Calu3 (cell line): ENCODE measurements around the gene R3HDM2. TPM values are rescaled to one million over a fixed set of nuclear protein-coding genes. Genes with fewer than 3 reads are reported as not detected.

Experiments
- BruUV-seq: library from RNA; stranded (reverse); fragments of 400-500 nt; replicated peaks from 2 replicates; lab custom pipeline; 2021; lab: Mats Ljungman, UMichigan
- CTCF ChIA-PET: fragments of 300-600 bp; sonication (Branson Sonifier 250); formaldehyde crosslinking; loops from one replicate; lab custom pipeline; 2022; ENCODE audit warnings: antibody characterized with exemption; lab: Charles Lee
- DNase-seq: peaks from one replicate; pipeline ENCODE4 v3.0.0; 2022
- H3K27ac Mint-ChIP-seq: one replicate; pipeline ENCODE4 v1.8.0; 2022; ENCODE audit warnings: mixed read lengths; ENCODE audit not compliant: unreplicated experiment
- H3K27me3 Mint-ChIP-seq: one replicate; pipeline ENCODE4 v1.8.0; 2022; ENCODE audit warnings: mixed read lengths; ENCODE audit not compliant: unreplicated experiment
- H3K36me3 Mint-ChIP-seq: one replicate; pipeline ENCODE4 v1.8.0; 2022; ENCODE audit warnings: mild to moderate bottlenecking, moderate library complexity, mixed read lengths; ENCODE audit not compliant: insufficient read depth, unreplicated experiment
- H3K4me1 Mint-ChIP-seq: one replicate; pipeline ENCODE4 v1.8.0; 2022; ENCODE audit warnings: mild to moderate bottlenecking, low read depth, mixed read lengths; ENCODE audit not compliant: unreplicated experiment
- H3K4me3 Mint-ChIP-seq: one replicate; pipeline ENCODE4 v1.8.0; 2022; ENCODE audit warnings: mild to moderate bottlenecking, low read depth, moderate library complexity, mixed read lengths; ENCODE audit not compliant: unreplicated experiment
- H3K9me3 Mint-ChIP-seq: one replicate; pipeline ENCODE4 v1.8.0; 2022; ENCODE audit warnings: low read depth, mixed read lengths; ENCODE audit not compliant: unreplicated experiment
- intact Hi-C: fragments of 100-400 bp; cut with micrococcal nuclease; formaldehyde crosslinking; loops from one replicate; pipeline ENCODE4 v1.10.0; 2022; ENCODE audit not compliant: unreplicated experiment
- total RNA-seq: library from RNA; stranded (reverse); gene quantifications from 2 replicates; pipeline ENCODE4 v1.2.3, GENCODE V29; 2022
- TF ChIP-seq, protein P1 (sequence below): fragments of 200-600 bp; IDR thresholded peaks from one replicate; pipeline ENCODE4 v1.8.0; 2022; ENCODE audit warnings: antibody characterized with exemption; ENCODE audit not compliant: unreplicated experiment

R3HDM2 gene
- total RNA-seq, 1 experiment from 2014 or later = 77.3 TPM

DNA sequence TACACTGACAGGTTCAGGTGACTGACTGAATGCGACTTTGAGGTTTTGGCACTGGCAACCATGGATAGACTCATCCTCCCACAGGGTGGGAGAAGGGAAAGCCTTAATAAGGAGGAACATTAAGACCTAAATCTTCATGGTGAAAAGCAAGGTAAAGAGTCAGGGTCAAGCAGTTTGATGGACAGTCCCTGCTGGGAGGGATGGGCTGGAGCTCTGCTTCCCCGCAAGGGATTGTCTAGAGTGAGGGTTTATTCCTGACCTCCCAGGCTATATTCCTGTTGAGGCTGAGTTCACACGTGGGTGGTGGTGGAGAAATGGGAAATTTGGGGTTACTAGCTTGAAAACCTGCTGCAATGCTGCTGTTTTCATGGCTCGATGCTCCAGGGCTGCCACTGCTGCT, 170.5 kb downstream of the R3HDM2 start:
- no peaks in the 10 kb centered on the region for H3K27me3 Mint-ChIP-seq
- H3K9me3 Mint-ChIP-seq = no peaks in the 10 kb centered on the region
- no TSS peak for BruUV-seq
- DNase-seq = no peak
- no peak overlapping the region for H3K27ac Mint-ChIP-seq
- H3K4me3 Mint-ChIP-seq = no peak overlapping the region
- intact Hi-C loops = no loop called here
- no peaks in the 10 kb centered on the region for H3K4me1 Mint-ChIP-seq
- CTCF ChIA-PET = interaction anchor here (0.6 kb wide), 1 partner anchor 140 kb away, joined by 4 read pairs; no protein-coding TSS in a partner anchor
- TF ChIP-seq, protein P1, sequence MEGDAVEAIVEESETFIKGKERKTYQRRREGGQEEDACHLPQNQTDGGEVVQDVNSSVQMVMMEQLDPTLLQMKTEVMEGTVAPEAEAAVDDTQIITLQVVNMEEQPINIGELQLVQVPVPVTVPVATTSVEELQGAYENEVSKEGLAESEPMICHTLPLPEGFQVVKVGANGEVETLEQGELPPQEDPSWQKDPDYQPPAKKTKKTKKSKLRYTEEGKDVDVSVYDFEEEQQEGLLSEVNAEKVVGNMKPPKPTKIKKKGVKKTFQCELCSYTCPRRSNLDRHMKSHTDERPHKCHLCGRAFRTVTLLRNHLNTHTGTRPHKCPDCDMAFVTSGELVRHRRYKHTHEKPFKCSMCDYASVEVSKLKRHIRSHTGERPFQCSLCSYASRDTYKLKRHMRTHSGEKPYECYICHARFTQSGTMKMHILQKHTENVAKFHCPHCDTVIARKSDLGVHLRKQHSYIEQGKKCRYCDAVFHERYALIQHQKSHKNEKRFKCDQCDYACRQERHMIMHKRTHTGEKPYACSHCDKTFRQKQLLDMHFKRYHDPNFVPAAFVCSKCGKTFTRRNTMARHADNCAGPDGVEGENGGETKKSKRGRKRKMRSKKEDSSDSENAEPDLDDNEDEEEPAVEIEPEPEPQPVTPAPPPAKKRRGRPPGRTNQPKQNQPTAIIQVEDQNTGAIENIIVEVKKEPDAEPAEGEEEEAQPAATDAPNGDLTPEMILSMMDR = no peak
- peaks cover 27% of the 10 kb centered on the region for H3K36me3 Mint-ChIP-seq

DNA sequence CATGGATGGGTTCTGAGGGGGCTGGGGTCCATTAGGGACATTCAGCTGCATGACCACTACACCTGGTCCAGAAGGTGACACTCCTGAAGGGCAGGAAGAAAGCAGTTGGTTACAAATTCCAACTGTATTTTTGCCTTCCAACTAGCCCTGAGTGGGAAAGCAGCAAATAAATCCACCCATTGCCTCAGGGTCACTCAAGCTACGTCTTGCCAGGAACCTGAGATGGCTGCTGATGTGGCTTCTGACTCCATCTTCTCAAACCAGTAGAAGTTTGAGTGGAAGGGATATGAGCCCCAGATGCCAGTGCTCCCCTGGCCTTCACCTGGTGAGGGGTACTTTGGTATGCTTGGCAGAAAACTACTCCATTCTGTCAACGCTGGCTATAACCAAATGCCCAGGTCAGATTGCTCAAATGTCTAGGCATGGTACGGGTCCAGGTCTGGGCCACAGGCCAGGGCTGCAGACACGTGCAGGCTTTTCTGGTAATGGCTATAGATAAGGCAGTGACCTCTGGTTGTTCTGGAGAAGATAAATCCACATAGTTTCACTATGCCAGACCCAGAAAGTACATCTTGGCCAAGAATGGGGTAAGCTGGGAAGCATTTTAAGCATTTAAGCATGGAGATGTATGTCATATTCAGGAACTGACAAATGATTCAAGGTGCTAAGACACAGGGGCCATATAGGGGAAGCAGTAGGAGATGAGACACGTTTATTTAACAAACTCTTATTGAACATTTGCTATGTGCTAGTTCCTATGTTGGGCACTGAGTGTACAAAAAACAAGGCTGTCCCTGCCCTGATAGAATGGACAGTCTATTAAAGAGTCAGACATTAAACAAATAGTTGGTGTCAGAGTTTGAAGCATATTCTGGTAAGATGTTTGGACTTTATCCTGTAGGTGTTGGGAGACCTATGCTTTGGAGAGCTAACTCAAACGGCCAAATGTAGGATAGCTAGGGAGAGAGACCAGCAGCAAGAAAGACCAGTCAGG, 171.6 kb downstream of the R3HDM2 start:
- no peaks in the 10 kb centered on the region for H3K4me1 Mint-ChIP-seq

DNA sequence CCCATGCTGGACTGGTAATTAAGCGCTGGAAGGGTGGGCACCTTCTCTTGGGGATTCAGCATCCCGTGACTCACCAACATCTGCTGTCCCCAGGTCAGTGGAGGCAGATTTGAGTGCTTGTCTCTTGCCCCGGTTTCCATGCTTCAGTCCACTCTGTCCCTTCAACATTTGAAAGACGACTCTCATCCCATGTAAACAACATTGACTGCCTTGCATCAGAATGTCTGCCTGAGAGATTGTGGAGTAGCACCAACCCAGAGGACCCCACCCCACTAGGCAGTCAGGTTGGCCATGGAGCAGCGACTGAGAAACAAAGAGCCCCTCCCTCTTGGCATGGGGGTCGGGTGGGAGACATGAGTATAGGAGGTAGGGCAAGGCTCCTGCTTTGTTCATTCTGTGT, 174.9 kb downstream of the R3HDM2 start:
- CTCF ChIA-PET = no interaction called here
- no peak for DNase-seq
- TF ChIP-seq, protein P1 = no peak
- H3K9me3 Mint-ChIP-seq = no peaks in the 10 kb centered on the region
- H3K4me1 Mint-ChIP-seq = no peaks in the 10 kb centered on the region
- H3K27me3 Mint-ChIP-seq = no peaks in the 10 kb centered on the region
- no peak overlapping the region for H3K4me3 Mint-ChIP-seq
- no peak overlapping the region for H3K27ac Mint-ChIP-seq
- H3K36me3 Mint-ChIP-seq = peaks cover 17% of the 10 kb centered on the region
- no TSS peak for BruUV-seq
- intact Hi-C loops = no loop called here

More for the DNA sequence above, 171.6 kb downstream of the R3HDM2 start:
- intact Hi-C loops = no loop called here
- no peak overlapping the region for H3K4me3 Mint-ChIP-seq
- CTCF ChIA-PET = no interaction called here
- no peak overlapping the region for H3K27ac Mint-ChIP-seq
- TF ChIP-seq, protein P1 = no peak
- no peak for DNase-seq
- peaks cover 28% of the 10 kb centered on the region for H3K36me3 Mint-ChIP-seq
- H3K9me3 Mint-ChIP-seq = no peaks in the 10 kb centered on the region
- BruUV-seq = no TSS peak
- no peaks in the 10 kb centered on the region for H3K27me3 Mint-ChIP-seq

DNA sequence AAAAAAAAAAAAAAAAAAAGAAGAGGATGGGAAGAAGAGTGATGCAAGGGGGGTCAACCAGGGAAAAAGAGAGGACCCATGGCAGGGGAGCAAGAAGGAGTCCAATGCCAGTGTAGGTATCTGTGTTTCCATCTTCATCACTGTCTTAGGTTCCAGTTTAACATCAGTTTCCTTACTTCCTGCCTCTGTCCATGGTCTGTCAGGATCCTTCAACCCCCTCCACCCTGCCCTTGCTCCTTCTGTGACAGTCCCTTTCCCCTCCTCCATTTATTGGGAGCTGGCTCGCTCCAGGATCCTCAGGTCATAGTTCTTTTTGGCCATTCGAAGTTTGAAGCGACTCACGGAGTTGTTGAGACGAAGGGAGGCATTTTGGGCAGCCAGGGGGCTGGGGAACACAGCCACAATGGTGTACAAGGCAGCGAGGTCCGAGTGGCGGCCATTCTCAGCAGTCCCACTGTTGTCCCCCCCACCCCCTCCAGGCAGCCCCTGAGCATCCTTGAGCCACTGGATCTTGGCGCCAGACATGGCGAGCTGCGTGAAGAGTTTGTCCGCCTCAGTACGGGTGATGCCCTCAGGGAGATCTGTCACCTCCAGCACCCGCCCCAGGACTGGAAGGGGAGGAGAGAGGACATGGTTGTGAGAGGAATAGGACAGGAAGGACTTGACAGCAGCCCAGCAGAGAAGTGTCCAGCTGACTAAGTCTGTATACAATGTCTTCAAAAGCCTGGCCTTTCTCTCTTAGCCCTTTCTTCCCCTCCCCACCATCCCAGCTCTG, 176.2 kb downstream of the R3HDM2 start:
- Mint-ChIP-seq H3K4me3 (no peak overlapping the region), H3K27ac (no peak overlapping the region), H3K36me3 (peaks cover 10% of the 10 kb centered on the region), H3K4me1 (no peaks in the 10 kb centered on the region), H3K9me3 (no peaks in the 10 kb centered on the region), H3K27me3 (no peaks in the 10 kb centered on the region)
- intact Hi-C loops = no loop called here
- CTCF ChIA-PET = no interaction called here
- TF ChIP-seq, protein P1 = no peak
- no peak for DNase-seq
- TSS peak; percentile 76 for BruUV-seq
